Right ventricle myocardium superior (tissue), 1 donor: ENCODE data around the gene ADCY7. TPM values are rescaled to one million over a fixed set of nuclear protein-coding genes. Genes with fewer than 3 reads are reported as not detected.

ENCODE experiments used
- ATAC-seq: fragments of 200-7000 bp; cut with Tn5 transposase; one replicate; pipeline ENCODE4 v1.9.1; 2020; ENCODE audit warnings: mild to moderate bottlenecking; ENCODE audit not compliant: poor library complexity
- DNase-seq: peaks from one replicate; pipeline ENCODE4 v3.0.0-alpha.2; 2020
- intact Hi-C: fragments of 100-400 bp; cut with DNase I; formaldehyde crosslinking; loops from one replicate; pipeline ENCODE4 v1.11.2; 2022
- total RNA-seq: library from RNA; stranded (reverse); fragmentation: NEBNext Ultra II Directional; extraction: Animal tissue kit (Norgen Biotek cat#: 25700); gene quantifications from one replicate; pipeline ENCODE4 v1.2.1, GENCODE V29; 2021
- donor health status: DM: no; HTN: yes; CAD: no; lungs with severe emphysema.

Gene ADCY7
- total RNA-seq, 1 donor from 2014 or later, result 9.3 TPM

- DNase-seq (no peak), ATAC-seq (no peak)
- intact Hi-C loops, result no loop called here
These were observed 23.8 kb downstream of the ADCY7 start for GRCh38 chr16:50289950-50290764.

GRCh38 chr16:50290856-50291255 is 24.5 kb downstream of the ADCY7 start:
- intact Hi-C loops, result no loop called here
- DNase-seq (no peak), ATAC-seq (no peak)

GRCh38 chr16:50291719-50292565 is 25.6 kb downstream of the ADCY7 start:
- intact Hi-C loops, result no loop called here
- DNase-seq, result no peak
- ATAC-seq, result no peak

GRCh38 chr16:50292566-50292948 is 26.2 kb downstream of the ADCY7 start:
- intact Hi-C loops, result no loop called here
- ATAC-seq, result no peak
- DNase-seq, result no peak

- intact Hi-C loops, result no loop called here
- DNase-seq (no peak), ATAC-seq (no peak)
These were observed 26.9 kb downstream of the ADCY7 start for GRCh38 chr16:50293041-50293783.

- DNase-seq, result peak; percentile 24
- no peak for ATAC-seq
These were observed 27.9 kb downstream of the ADCY7 start for GRCh38 chr16:50293994-50294855.

GRCh38 chr16:50294955-50295354 is 28.6 kb downstream of the ADCY7 start:
- no peak for ATAC-seq
- peak; percentile 2 for DNase-seq
- intact Hi-C loops, result no loop called here

More at GRCh38 chr16:50293994-50294855, 27.9 kb downstream of the ADCY7 start:
- intact Hi-C loops, result no loop called here

GRCh38 chr16:50295541-50296132 is 29.3 kb downstream of the ADCY7 start:
- no peak for ATAC-seq
- peak; percentile 17 for DNase-seq
- intact Hi-C loops, result no loop called here

GRCh38 chr16:50296807-50297206 is 30.5 kb downstream of the ADCY7 start:
- no peak for ATAC-seq
- intact Hi-C loops, result no loop called here
- DNase-seq, result peak; percentile 34

- peak; percentile 39 for DNase-seq
- intact Hi-C loops, result no loop called here
- ATAC-seq, result peak; percentile 80
These were observed 31.1 kb downstream of the ADCY7 start for GRCh38 chr16:50297301-50298074.

- DNase-seq (peak; percentile 35), ATAC-seq (peak; percentile 5)
- intact Hi-C loops, result no loop called here
These were observed 31.7 kb downstream of the ADCY7 start for GRCh38 chr16:50298075-50298460.

- ATAC-seq (no peak), DNase-seq (peak; percentile 22)
- intact Hi-C loops, result no loop called here
These were observed 32.5 kb downstream of the ADCY7 start for GRCh38 chr16:50298591-50299507.

GRCh38 chr16:50299508-50300105 is 33.3 kb downstream of the ADCY7 start:
- intact Hi-C loops, result no loop called here
- peak; percentile 30 for DNase-seq
- ATAC-seq, result no peak

GRCh38 chr16:50300942-50301625 is 34.7 kb downstream of the ADCY7 start:
- DNase-seq (peak; percentile 31), ATAC-seq (no peak)
- intact Hi-C loops, result no loop called here
